Measurements from ENCODE around the gene TRIM14.
A peak's percentile ranks its signal among the peaks of the same experiment; 100 is the strongest.
"Not testable (repeated sequence)": the region's sequence is repeated elsewhere in the genome, so short reads cannot be mapped to it uniquely, and the experiment has no call there.

The TRIM14 gene

GRCh38 chr9:98140503-98140902, 21.5 kb upstream of the TRIM14 start:
- DNase-seq = no peak

GRCh38 chr9:98136489-98136888, 17.5 kb upstream of the TRIM14 start:
- DNase-seq = no peak

DNA sequence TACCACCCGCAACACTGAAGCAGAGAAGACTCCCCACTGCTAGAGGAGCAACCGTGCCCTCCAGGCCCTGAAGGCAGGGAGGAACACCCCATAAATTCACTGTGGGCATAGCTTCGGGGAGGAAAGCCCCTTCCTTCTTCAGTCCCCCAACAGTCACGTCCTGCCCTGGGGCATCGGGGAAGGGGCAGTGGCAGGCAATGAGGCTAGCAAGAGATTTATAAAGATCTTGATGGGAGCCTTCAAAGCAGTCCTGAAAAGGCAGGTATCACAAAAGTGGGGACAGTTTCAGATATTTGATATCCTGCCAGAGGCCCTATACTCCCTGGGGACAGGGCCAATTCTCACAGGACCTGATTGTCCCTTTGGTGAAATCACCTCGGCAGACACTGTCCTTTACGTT, 16.9 kb upstream of the TRIM14 start:
- DNase-seq = no peak

DNA sequence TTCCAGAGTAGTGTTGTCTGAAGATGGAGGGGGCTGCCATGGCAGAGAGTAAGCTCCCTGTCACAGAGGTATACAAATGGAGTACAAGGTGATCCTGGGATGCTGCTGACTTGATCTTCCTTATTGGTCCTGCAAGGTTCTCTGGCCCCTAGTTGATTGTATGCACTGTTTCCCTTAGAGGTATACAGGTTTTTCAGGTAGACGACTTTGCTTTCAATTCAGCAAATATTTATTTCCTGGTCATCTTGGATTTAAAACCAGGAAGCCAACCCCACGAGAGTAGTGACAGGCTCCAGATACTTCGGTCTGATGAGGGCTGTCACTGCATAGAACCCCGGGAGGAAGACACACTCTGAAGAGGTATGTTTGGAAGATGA, 16.5 kb upstream of the TRIM14 start:
- DNase-seq = no peak

DNA sequence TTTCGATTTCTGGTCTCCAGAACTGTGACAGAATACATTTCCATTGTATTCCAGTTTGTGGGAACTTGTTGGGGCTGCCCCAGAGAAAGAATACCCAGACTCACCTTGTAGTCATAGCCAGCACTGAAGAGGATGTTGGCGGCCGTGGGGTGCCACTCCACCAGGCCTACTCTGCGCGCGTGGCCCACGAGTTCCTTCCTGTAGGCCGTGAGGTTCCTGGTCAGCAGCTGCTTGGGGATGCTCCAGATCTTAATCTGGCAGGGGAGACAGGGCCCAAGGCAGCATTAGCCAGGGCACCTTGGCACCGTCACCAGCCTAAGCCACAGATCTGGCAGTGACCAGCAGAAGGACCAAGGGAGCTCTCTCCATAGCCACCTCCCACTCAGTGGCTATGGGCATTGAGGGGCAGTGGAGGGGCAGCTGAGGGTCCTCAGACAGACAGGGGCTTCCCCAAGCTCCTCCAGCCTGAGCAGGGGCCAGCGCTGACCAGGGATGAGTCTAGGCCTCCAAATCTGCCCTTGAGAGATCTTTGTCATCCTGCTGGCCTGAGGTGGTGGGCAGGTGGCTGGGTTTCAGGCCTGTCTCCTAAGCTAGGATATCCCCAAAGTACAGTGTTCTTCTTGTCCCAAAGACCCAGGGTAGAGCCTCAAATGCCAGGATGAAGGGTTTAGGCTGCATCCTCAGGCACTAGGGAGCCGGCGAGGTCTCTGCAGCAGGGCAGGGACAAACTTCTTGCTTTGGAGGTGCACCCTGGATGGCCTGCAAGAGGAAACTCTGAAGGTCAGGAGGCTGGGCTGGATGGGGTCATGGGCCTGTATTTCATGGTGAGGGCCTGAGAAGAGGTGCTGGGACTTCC, 15.9 kb upstream of the TRIM14 start:
- no peak for DNase-seq

DNA sequence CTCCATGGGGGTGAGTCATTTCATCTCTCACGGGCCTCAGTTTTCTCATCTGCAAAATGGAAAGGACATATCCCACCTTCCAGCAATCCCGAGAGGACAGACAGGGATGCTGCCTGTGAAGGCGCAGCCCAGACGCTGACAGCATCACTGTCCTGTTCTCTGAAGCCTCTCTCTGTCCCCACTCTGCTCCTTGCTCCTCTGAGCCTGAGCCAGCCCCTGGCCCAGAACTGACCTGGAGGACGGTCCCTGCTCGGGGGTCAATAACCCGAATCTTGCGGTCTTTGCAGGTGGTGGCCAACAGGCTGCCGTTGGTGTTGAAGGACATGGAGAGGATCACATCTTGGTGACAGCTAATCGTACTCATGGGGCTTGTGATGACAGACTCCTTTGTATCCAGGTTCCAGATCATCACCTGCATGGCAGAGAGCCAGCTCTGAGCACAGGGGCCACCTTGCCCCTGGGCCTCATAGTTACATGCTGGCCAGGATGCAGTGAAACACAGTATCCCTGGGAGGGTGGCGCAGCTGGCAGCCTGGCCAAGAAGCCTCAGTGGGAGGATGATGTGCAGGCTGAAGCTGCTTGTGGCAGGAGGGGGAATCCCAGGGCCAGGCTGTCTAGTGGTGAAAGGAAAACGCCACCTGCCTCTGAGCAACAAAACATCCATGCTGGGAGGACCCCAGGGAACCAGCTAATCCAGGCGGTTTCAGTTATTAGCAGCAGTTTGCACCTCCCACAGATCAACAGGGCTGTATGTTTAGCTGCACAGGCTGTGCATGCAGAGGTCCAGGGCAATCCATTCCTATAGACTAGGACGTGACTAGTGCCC, 14.0 kb upstream of the TRIM14 start:
- no peak for DNase-seq

GRCh38 chr9:98132158-98132557, 13.1 kb upstream of the TRIM14 start:
- DNase-seq = no peak

DNA sequence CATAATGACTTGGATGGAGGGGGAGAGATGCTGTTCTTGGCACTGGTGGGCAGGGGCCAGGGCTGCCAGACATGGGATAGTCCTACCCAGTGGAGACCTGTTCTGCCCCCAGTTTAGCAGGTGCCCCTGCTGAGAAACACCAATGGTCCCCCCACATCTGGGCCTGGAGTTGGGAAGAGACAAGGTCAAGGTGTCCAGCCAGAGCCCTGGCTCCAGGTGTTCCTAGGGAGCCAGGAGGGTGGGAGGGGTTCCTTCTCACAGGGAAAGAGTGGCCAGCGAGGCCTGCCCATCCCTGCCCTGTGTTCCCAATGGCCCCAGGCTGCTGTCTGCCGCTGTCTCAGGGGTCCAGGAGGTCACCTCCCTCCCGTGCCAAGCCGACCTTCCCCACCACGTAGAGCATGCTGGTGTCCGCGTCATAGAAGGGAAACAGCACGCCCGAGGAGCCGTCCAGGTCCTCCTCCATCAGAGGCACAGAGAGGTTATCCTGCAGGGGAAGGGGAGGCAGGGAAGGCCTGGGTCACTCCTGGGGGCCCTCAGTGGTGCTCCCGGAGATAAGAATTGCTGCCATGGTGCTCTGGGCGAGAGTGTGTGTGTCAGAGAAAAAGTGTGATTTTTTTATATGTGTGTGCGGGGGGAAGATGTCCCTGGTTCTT, 11.7 kb upstream of the TRIM14 start:
- DNase-seq = no peak

DNA sequence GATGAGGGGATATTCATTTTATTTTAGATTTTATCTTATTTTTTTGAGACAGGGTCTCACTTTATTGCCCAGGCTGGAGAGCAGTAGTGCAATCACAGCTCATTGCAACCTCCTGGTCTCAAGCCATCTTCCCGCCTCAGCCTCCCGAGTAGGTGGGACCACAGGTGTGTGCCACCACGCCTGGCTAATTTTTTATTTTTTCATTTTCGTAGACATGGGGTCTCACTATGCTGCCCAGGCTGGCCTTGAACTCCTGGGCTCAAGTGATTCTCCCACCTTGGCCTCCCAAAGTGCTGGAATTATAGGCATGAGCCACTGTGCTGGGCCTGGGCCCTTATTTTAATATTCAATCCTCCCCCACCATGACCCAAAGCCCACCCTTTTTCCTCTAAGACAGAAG, 11.0 kb upstream of the TRIM14 start:
- DNase-seq = not testable (repeated sequence)

GRCh38 chr9:98129451-98129881, 10.4 kb upstream of the TRIM14 start:
- DNase-seq = peak in 1 of 2 donors; percentile 68

- no peak for DNase-seq
Measured at GRCh38 chr9:98128316-98128715, 9.3 kb upstream of the TRIM14 start.

GRCh38 chr9:98127226-98127625, 8.2 kb upstream of the TRIM14 start:
- DNase-seq = no peak

DNA sequence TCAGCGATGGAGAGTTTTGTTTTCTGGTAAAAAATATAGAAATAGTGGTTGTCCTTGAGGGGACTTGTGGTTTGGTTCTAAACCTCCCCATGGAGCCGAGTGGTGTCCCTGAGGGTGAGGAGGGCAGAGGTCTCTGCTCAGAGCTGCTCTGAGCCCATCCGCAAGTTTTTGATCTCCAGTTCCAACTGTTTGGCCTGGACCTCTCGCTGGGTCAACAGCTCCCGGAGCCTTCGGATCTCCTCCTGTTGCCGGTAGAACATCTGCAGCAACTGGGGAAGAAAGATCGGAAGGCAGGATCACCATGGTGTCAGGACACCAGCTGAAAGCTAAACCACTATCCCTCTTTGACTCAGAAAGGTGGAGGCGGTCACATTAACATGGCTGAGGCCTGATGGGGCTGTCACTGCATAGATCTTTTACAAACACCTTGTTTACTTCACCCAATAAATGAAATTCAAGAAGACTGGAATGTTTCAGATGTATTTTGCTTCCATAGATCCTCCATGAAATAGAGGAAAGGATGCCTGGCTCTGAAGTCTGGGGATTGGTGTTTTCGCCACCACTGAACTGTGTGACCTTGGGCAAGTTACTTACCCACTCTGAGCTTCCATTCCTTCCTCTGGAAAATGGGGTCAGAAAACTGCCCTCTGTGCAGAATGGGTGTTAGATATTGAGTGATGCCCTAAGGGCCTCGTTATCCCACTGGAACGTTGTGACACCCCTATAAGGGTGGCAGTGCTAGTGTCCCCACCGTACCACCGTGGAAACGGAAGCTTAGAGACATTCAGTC, 5.8 kb upstream of the TRIM14 start:
- no peak for DNase-seq

GRCh38 chr9:98124091-98124490, 5.1 kb upstream of the TRIM14 start:
- not testable (repeated sequence) for DNase-seq

GRCh38 chr9:98121058-98121457, 2.0 kb upstream of the TRIM14 start:
- peak in 1 of 2 donors; percentile 29 for DNase-seq

- DNase-seq = no peak
Measured at GRCh38 chr9:98120476-98120875, 1.5 kb upstream of the TRIM14 start.

DNA sequence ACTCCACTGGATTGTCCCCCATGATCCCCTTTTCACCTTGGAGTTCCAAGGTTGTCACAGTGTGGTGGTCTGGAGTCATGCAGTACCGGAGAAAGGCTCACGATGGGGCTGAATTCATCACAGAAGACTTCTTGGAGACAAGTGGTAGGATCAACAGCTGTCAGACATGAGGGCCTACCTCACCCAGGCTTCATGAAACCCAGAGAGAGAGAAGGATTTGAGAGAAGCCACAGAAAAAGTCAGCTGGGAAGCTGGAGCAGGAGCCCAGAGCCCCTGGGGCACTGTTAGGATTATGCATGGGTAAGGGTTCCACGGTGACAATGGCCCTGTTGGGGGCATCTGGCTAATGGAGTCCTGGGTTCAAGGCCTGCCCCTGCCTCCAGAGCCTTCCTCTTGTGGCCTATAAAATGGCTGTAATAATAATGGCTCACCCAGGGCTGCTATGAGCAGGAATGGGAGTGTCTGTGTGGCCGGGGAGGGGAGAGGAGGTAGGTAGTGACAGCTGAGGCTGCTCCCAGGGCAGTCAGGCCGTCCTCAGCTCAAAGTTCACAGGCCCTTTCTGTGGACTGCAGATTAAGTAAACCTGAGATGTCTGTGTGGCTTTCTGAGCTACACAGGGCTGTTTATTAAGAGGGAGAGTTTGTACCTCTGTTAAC, 910 bp downstream of the TRIM14 start:
- peak; percentile 60 to 68 for DNase-seq

GRCh38 chr9:98117097-98117496, 1.9 kb downstream of the TRIM14 start:
- DNase-seq = not testable (repeated sequence)

GRCh38 chr9:98109052-98109451, 10.0 kb downstream of the TRIM14 start:
- DNase-seq = no peak

DNA sequence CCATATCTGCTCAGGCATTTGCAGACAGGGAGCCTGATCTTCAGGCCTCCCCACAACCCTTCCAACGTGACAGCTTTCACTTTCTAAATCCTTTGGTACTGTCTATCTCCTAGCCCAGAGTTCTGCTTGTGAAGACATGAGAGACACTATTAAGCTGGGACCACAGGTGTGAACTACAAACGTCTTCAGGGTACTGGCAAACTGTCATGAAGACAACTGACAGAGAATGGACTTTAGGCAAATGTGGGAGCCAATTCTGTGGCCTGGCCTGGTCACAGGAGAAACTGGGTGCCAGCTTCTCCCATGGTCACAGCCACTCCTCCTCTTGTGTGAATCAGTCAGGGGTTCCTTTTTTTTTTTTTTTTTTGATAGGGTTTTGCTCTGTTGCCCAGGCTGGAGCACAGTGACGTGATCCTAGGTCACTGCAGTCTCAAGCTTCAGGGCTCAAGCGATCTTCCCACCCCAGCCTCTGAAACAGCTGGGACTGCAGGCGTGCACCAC, 10.4 kb downstream of the TRIM14 start:
- DNase-seq = peak; percentile 63

GRCh38 chr9:98107926-98108325, 11.1 kb downstream of the TRIM14 start:
- DNase-seq = no peak

DNA sequence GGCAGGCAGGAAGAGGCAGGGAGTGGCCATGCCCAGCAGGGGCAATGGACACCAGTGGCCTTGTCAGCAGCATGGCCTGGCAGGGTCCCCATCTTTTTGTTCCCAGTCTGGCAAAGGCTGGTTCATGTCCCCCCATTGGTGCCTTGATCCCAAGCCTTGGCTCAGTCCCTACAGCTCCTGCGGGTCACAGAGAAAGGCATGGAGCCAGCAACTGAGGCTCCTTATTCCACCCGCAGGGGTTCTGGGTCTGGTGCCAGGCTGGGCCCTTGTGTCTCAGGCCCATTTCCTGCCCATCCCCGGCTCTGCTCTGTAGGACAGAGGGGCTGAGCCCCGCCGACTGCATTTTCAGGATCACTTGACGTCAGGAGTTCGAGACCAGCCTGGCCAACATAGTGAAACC, 14.0 kb downstream of the TRIM14 start:
- no peak for DNase-seq
